IMR-90 (cell line): Measurements from ENCODE around the gene MTCH2. TPM values are rescaled to one million over a fixed set of nuclear protein-coding genes. Genes with fewer than 3 reads are reported as not detected.

Experiments used
- ATAC-seq: fragments of 200-7000 bp; cut with Tn5 transposase; 2 replicates; pipeline ENCODE4 v1.9.1; 2020; ENCODE audit warnings: low read depth, mild to moderate bottlenecking, moderate library complexity
- BruUV-seq: library from RNA; stranded (reverse); fragments of 400-500 nt; replicated peaks from 2 replicates; lab custom pipeline; 2021; lab: Mats Ljungman, UMichigan
- CTCF ChIA-PET: fragments of 300-600 bp; formaldehyde crosslinking; extraction: SDS; loops from one replicate; lab custom pipeline; 2021; ENCODE audit warnings: antibody characterized with exemption; lab: Yijun Ruan, JAX
- POLR2A ChIA-PET: fragments of 300-600 bp; sonication (Branson Sonifier 250); formaldehyde crosslinking; loops from one replicate; lab custom pipeline; 2022; ENCODE audit warnings: antibody characterized with exemption; ENCODE audit not compliant: unreplicated experiment; lab: Charles Lee
- DNase-seq: peaks from one replicate; pipeline ENCODE4 v3.0.0; 2013
- H2AFZ ChIP-seq: replicated peaks from 2 replicates; pipeline ENCODE3; 2013; ENCODE audit warnings: low read length, mild to moderate bottlenecking; ENCODE audit not compliant: poor library complexity
- H2AK5ac ChIP-seq: 2 replicates; pipeline ENCODE4 v1.6.1; 2013; ENCODE audit warnings: low read depth, low read length, inconsistent platforms
- H2AK9ac ChIP-seq: replicated peaks from 2 replicates; pipeline ENCODE3; 2013; ENCODE audit warnings: mild to moderate bottlenecking, low read depth, low read length, moderate library complexity; ENCODE audit not compliant: poor library complexity
- H2BK120ac ChIP-seq: 2 replicates; pipeline ENCODE4 v1.6.1; 2013; ENCODE audit warnings: low read depth, low read length, inconsistent platforms
- H2BK15ac ChIP-seq: 3 replicates; pipeline ENCODE4 v1.6.1; 2013; ENCODE audit warnings: low read depth, low read length, inconsistent platforms
- H2BK20ac ChIP-seq: 2 replicates; pipeline ENCODE4 v1.6.1; 2013; ENCODE audit warnings: low read depth, mild to moderate bottlenecking, inconsistent platforms, low read length, moderate library complexity
- H2BK5ac ChIP-seq: 2 replicates; pipeline ENCODE4 v1.6.1; 2013; ENCODE audit warnings: mild to moderate bottlenecking, low read depth, low read length, inconsistent platforms; ENCODE audit not compliant: poor library complexity, severe bottlenecking
- H3K14ac ChIP-seq: replicated peaks from 2 replicates; pipeline ENCODE4 v1.6.1; 2013; ENCODE audit warnings: low read depth, low read length, inconsistent platforms
- H3K18ac ChIP-seq: 2 replicates; pipeline ENCODE4 v1.6.1; 2013; ENCODE audit warnings: low read depth, low read length, control low read depth
- H3K23ac ChIP-seq: 2 replicates; pipeline ENCODE4 v1.6.1; 2013; ENCODE audit warnings: low read depth, low read length, inconsistent platforms
- H3K27ac ChIP-seq: 2 replicates; pipeline ENCODE4 v1.5.1; 2013; ENCODE audit warnings: mild to moderate bottlenecking, control low read depth, low read length; ENCODE audit not compliant: insufficient read depth
- H3K27me3 ChIP-seq: 2 replicates; pipeline ENCODE4 v1.6.1; 2013; ENCODE audit warnings: low read length; ENCODE audit not compliant: control insufficient read depth, insufficient read depth
- H3K36me3 ChIP-seq: 2 replicates; pipeline ENCODE4 v1.6.1; 2013; ENCODE audit warnings: low read length, mixed read lengths; ENCODE audit not compliant: control insufficient read depth, insufficient read depth
- H3K4ac ChIP-seq: 2 replicates; pipeline ENCODE4 v1.6.1; 2013; ENCODE audit warnings: low read depth, low read length, inconsistent platforms
- H3K4me1 ChIP-seq: 2 replicates; pipeline ENCODE4 v1.6.1; 2013; ENCODE audit warnings: low read length, mixed read lengths; ENCODE audit not compliant: control insufficient read depth, insufficient read depth
- H3K4me2 ChIP-seq: 2 replicates; pipeline ENCODE4 v1.6.1; 2013; ENCODE audit warnings: low read depth, mild to moderate bottlenecking, control low read depth, low read length, moderate library complexity
- H3K4me3 ChIP-seq: 2 replicates; pipeline ENCODE4 v1.5.1; 2013; ENCODE audit warnings: low read depth, mild to moderate bottlenecking, control low read depth, low read length, moderate library complexity; ENCODE audit not compliant: insufficient read depth
- H3K56ac ChIP-seq: 2 replicates; pipeline ENCODE4 v1.6.1; 2013; ENCODE audit warnings: low read length, inconsistent platforms; ENCODE audit not compliant: insufficient read depth; ENCODE audit errors: extremely low read depth
- H3K79me1 ChIP-seq, 2 experiments: 2 replicates each; pipeline ENCODE4 v1.6.1; 2013; ENCODE audit warnings: low read length in 2 of 2, inconsistent platforms in 1 of 2, low read depth in 1 of 2
- H3K9ac ChIP-seq: 2 replicates; pipeline ENCODE4 v1.6.1; 2013; ENCODE audit warnings: low read depth, low read length, control low read depth
- H3K9me1 ChIP-seq: 2 replicates; pipeline ENCODE4 v1.6.1; 2013; ENCODE audit warnings: low read length, inconsistent platforms; ENCODE audit not compliant: insufficient read depth
- H3K9me3 ChIP-seq: 2 replicates; pipeline ENCODE4 v1.6.1; 2013; ENCODE audit warnings: low read length; ENCODE audit not compliant: control insufficient read depth, insufficient read depth
- H4K20me1 ChIP-seq: 2 replicates; pipeline ENCODE4 v1.6.1; 2013; ENCODE audit warnings: low read length, inconsistent platforms; ENCODE audit not compliant: insufficient read depth
- H4K5ac ChIP-seq: 2 replicates; pipeline ENCODE4 v1.6.1; 2013; ENCODE audit warnings: mild to moderate bottlenecking, low read depth, low read length, control low read depth
- H4K8ac ChIP-seq, 2 experiments: 2 replicates each; pipeline ENCODE4 v1.6.1; 2013; ENCODE audit warnings: low read depth in 2 of 2, low read length in 2 of 2, control low read depth in 1 of 2, inconsistent platforms in 1 of 2
- H4K91ac ChIP-seq: 2 replicates; pipeline ENCODE4 v1.6.1; 2013; ENCODE audit warnings: low read depth, low read length, inconsistent platforms; ENCODE audit not compliant: insufficient read depth
- BHLHE40 ChIP-seq: fragments of 150-350 bp; IDR thresholded peaks from 2 replicates; pipeline ENCODE4 v1.6.1; 2016; ENCODE audit warnings: mild to moderate bottlenecking, low read depth, low read length
- CEBPB ChIP-seq: IDR thresholded peaks from 2 replicates; pipeline ENCODE4 v1.6.1; 2012; ENCODE audit warnings: low read depth, low read length, improper control_type of control experiment
- CHD1 ChIP-seq: IDR thresholded peaks from 2 replicates; pipeline ENCODE4 v1.6.1; 2012; ENCODE audit warnings: low read depth, low read length, improper control_type of control experiment
- CTCF ChIP-seq: conservative IDR thresholded peaks from 2 replicates; pipeline ENCODE4 v1.5.1; 2012; ENCODE audit warnings: mild to moderate bottlenecking, low read depth, low read length, improper control_type of control experiment
- FOS ChIP-seq: fragments of 150-350 bp; IDR thresholded peaks from 2 replicates; pipeline ENCODE4 v1.6.1; 2016; ENCODE audit warnings: low read depth, low read length
- MAFK ChIP-seq: IDR thresholded peaks from 2 replicates; pipeline ENCODE4 v1.6.1; 2012; ENCODE audit warnings: low read depth, low read length, improper control_type of control experiment
- MAZ ChIP-seq: IDR thresholded peaks from 2 replicates; pipeline ENCODE4 v1.6.1; 2012; ENCODE audit warnings: low read depth, mild to moderate bottlenecking, low read length, improper control_type of control experiment, moderate library complexity, borderline replicate concordance
- MXI1 ChIP-seq: IDR thresholded peaks from 2 replicates; pipeline ENCODE4 v1.6.1; 2012; ENCODE audit warnings: low read depth, mild to moderate bottlenecking, low read length, moderate library complexity, borderline replicate concordance
- NFE2L2 ChIP-seq: fragments of 150-350 bp; IDR thresholded peaks from 2 replicates; pipeline ENCODE4 v1.6.1; 2016; ENCODE audit warnings: low read depth, mild to moderate bottlenecking, low read length
- RCOR1 ChIP-seq: IDR thresholded peaks from 2 replicates; pipeline ENCODE4 v1.6.1; 2012; ENCODE audit warnings: mild to moderate bottlenecking, low read length, improper control_type of control experiment; ENCODE audit not compliant: insufficient replicate concordance
- RFX5 ChIP-seq: IDR thresholded peaks from 2 replicates; pipeline ENCODE4 v1.8.0; 2012; ENCODE audit warnings: low read depth, mild to moderate bottlenecking, low read length, moderate library complexity
- SMC3 ChIP-seq: fragments of 150-350 bp; IDR thresholded peaks from 2 replicates; pipeline ENCODE4 v1.6.1; 2016; ENCODE audit warnings: low read depth, mild to moderate bottlenecking, antibody characterized with exemption, low read length, moderate library complexity
- WGBS, 2 experiments: methylation state at CpG; one replicate each; pipeline versions ENCODE4 v1.1.5 to v1.1.7; 2013; ENCODE audit warnings: missing lambda C conversion rate in 2 of 2; ENCODE audit not compliant: insufficient read length in 1 of 2; ENCODE audit errors: extremely low coverage in 2 of 2; 5-methylcytosine and 5-hydroxymethylcytosine counted together
- dilution Hi-C: fragments of 300-500 bp; cut with HindIII; formaldehyde crosslinking; loops from one replicate; pipeline ENCODE4 v1.14.3; 2018; ENCODE audit warnings: low sequenced_read_pairs; ENCODE audit not compliant: unreplicated experiment
- in situ Hi-C: fragments of 300-500 bp; cut with MboI; formaldehyde crosslinking; loops from 3 replicates; pipeline ENCODE4 v1.14.3; 2019; ENCODE audit warnings: low sequenced_read_pairs, inconsistent platforms, mixed read lengths
- intact Hi-C: fragments of 100-400 bp; cut with micrococcal nuclease; formaldehyde crosslinking; loops from 2 replicates; pipeline ENCODE4 v1.10.0; 2022
- polyA plus RNA-seq, 3 experiments: library from polyadenylated mRNA; depleted of rRNA; stranded (reverse); fragments of >200 nt; gene quantifications; 2 replicates each; pipeline ENCODE4 v1.2.3, GENCODE V29; 2012; ENCODE audit warnings: low replicate concordance in 1 of 3
- total RNA-seq: library from RNA; depleted of rRNA; stranded (reverse); fragments of >200 nt; gene quantifications from 2 replicates; pipeline ENCODE4 v1.2.3, GENCODE V29; 2012
- TF ChIP-seq, protein P1 (sequence below): fragments of 150-350 bp; IDR thresholded peaks from 2 replicates; pipeline ENCODE4 v1.6.1; 2017; ENCODE audit warnings: mild to moderate bottlenecking, antibody characterized with exemption, low read length, low read depth

The MTCH2 gene
- total and polyA plus RNA-seq, 2 of the 4 experiments (the other 2 are of a cell fraction), result 103 to 163 TPM

DNA sequence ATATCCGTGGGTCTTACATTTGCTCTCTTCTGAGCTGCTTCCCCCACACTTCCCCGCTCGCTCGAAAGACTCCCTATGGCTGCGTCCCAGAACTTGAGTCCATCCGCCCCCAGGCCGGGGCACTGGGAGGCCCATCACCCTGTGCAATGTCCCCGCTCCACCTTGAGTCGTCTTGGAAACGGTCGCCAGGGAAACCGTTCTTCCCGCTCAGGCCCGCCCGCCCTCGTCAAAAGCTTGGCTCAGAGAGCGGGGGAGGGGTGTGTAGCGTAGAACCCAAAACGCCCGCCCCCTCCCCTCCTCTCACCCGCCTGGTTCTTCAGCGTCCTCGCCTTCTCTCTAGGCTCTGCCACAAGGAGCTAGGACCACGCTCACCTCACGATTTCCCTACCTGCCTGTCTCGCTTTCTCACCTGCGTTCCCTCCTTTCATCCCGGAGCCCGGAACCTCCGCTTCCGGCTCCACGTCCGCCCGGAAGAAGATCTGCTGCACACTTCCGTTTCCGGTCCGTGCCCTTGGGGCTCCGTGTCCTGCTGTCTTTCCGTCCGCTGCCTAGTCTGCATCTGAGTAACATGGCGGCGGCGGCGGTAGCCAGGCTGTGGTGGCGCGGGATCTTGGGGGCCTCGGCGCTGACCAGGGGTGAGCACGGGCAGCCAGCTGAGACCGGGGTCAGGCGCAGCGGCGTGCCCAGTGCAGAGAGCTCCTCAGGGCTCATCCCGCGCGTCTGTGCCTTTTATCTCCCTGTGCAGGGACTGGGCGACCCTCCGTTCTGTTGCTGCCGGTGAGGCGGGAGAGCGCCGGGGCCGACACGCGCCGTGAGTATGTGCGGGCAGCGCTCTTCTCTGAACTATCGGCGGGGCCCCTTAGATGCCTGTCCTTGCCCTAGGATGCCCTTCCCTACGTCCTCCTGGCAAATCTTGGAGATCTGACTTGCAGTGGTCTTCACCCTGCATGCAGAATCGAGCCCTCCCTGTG, 63.5 kb downstream of the MTCH2 start, which contains the start of the genes KBTBD4 and NDUFS3:
KBTBD4 (minus strand) TSS at position 447 of the 971 bp plus-strand sequence; CDS start at position 428, 19 bp downstream.
NDUFS3 (plus strand) TSS at position 551 of the 971 bp plus-strand sequence; CDS start at position 569, 18 bp downstream.
- BruUV-seq, result no TSS peak
- peak within 1 kb of the TSS; percentile 85 for H3K9ac ChIP-seq
- peak within 1 kb of the TSS; percentile 99 for H2AFZ ChIP-seq
- peaks cover 30% of the 10 kb centered on the region for H3K36me3 ChIP-seq
- peaks cover 12% of the 10 kb centered on the region for H3K9me1 ChIP-seq
- H2BK15ac ChIP-seq, result peak within 1 kb of the TSS; percentile 94; the same call in 1 of the 3 replicates
- H3K18ac ChIP-seq, result peak within 1 kb of the TSS; percentile 67
- H3K4me2 ChIP-seq, result peak within 1 kb of the TSS; percentile 82
- H4K20me1 ChIP-seq, result no peaks in the 10 kb centered on the region
- peak within 1 kb of the TSS; percentile 98 for H3K14ac ChIP-seq
- H3K4me1 ChIP-seq, result peaks cover 10% of the 10 kb centered on the region
- peak within 1 kb of the TSS; percentile 71; the same call in 1 of the 2 replicates for H2BK20ac ChIP-seq
- 0% methylated on average over 39 of the region's 72 CpGs; no CpG with 5 or more reads in 1 of the 2 experiments for WGBS, 2 experiments
- peak within 1 kb of the TSS; percentile 98 for H4K91ac ChIP-seq
- H4K8ac ChIP-seq, result peak within 1 kb of the TSS; percentile 70 to 99
- peak within 1 kb of the TSS; percentile 74 for H4K5ac ChIP-seq
- peak within 1 kb of the TSS; percentile 94 for H2AK9ac ChIP-seq
- peak within 1 kb of the TSS; percentile 99 for H3K4ac ChIP-seq
- H2AK5ac ChIP-seq, result peak within 1 kb of the TSS; percentile 92
- peak within 1 kb of the TSS; percentile 90 for H3K27ac ChIP-seq
- peak within 1 kb of the TSS; percentile 54 for H3K4me3 ChIP-seq
- CTCF ChIA-PET, result interaction anchor here (0.7 kb wide), 1 partner anchor 38 kb away, joined by 3 read pairs; no protein-coding TSS in a partner anchor
- DNase-seq, result peak; percentile 87
- peak within 1 kb of the TSS; percentile 98 for H2BK120ac ChIP-seq
- H3K79me1 ChIP-seq, result peaks cover 26 to 58% of the 10 kb centered on the region in 2 experiments
- intact Hi-C loops (loop anchor here (1.0 kb wide), 1 partner anchor 38 kb away; no protein-coding TSS in a partner anchor), dilution Hi-C loops (no loop called here), in situ Hi-C loops (no loop called here)
- H3K23ac ChIP-seq, result peak within 1 kb of the TSS; percentile 97
- POLR2A ChIA-PET, result interaction anchor here (0.6 kb wide), 1 partner anchor 63 kb away, joined by 4 read pairs; no protein-coding TSS in a partner anchor
- H3K9me3 ChIP-seq, result no peaks in the 10 kb centered on the region
- peak within 1 kb of the TSS; percentile 84 for H3K56ac ChIP-seq
- H3K27me3 ChIP-seq, result no peaks in the 10 kb centered on the region
- peak; percentile 94 for ATAC-seq
- peak within 1 kb of the TSS; percentile 87 for H2BK5ac ChIP-seq
- TF ChIP-seq RFX5, result no peak
- TF ChIP-seq CHD1, result no peak
- TF ChIP-seq MAZ, result peak; percentile 73; the same call in 1 of the 2 replicates
- peak; percentile 11 for TF ChIP-seq SMC3
- peak; percentile 8; the same call in 1 of the 2 replicates for TF ChIP-seq CEBPB
- no peak for TF ChIP-seq NFE2L2
- TF ChIP-seq, protein P1, sequence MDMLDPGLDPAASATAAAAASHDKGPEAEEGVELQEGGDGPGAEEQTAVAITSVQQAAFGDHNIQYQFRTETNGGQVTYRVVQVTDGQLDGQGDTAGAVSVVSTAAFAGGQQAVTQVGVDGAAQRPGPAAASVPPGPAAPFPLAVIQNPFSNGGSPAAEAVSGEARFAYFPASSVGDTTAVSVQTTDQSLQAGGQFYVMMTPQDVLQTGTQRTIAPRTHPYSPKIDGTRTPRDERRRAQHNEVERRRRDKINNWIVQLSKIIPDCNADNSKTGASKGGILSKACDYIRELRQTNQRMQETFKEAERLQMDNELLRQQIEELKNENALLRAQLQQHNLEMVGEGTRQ, result no peak
- TF ChIP-seq MXI1, result 0 out of 2 replicates have a peak, but pooled peaks have one; percentile 47
- no peak for TF ChIP-seq CTCF
- no peak for TF ChIP-seq FOS
- TF ChIP-seq MAFK, result no peak; the same call in 1 of the 2 replicates
- peak; percentile 4 for TF ChIP-seq RCOR1
- TF ChIP-seq BHLHE40, result no peak
